Fibroblast of skin of left quadriceps (primary cell): ENCODE results near the gene TSPAN31.
A peak's percentile ranks its signal among the peaks of the same experiment; 100 is the strongest.

Experiments
- DNase-seq, 2 experiments: peaks; one replicate each; pipeline ENCODE4 v3.0.0-alpha.2; 2013; ENCODE audit warnings: low read depth in 2 of 2

Gene TSPAN31

DNA sequence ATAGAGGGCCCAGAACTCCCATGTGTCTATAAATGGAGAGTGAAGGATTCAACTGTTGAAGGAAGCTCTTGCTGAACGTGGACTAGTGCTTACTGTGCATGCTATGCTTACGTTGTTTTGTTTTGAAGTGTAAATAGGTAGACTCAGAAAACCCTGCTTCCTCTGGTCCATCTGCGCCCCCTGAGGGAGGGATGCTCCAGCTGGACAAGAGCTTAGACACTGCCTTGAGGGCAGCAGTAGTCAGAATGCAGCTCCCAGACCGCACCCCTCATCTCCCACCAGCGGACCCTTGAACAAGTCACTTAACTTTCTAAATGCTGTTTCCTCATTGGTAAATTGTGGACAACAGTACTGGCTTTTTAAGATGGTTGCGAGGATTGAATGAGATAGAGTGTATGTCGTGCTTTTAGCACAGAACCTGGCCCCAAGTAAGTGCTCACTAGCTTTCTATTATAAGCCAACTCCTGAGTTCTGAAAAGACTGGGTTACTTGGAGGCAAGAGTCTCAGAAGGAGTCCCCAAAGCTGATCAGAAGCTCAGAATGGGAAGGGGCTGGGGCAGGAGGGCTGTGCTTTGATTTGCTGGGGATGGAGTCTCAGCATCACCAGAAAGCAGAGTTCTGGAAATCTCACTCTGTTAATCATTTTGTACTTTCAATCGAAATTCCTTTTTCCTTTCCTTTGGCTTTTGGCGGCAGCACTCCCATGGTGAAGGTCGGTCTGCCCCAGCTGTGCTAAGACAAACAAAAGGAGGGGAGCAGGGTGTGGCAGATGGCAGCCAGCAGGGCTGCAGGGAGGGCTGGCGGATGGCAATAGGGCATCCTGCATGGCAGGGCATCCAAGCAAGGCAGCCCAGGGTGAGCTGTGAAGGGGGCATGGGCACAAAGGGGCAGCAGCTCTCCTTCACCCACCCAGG lies 21.9 kb upstream of the TSPAN31 start:
- DNase-seq = no peak

DNA sequence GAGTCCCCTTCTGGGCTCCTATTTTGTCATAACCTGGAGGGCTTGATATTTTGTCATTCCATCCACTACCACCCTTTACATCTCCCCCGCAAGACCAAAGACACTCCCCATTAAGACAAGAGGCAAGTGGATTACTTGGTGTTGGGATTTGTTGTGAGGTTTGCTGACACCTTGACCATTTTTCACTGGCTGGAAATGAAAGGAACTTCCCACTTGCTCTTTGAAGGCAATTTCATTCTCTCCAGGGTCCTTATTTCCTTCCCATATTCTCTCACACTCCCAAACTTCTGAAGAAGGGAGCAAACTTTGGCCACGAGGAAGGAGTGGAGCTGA lies 21.2 kb upstream of the TSPAN31 start:
- no peak for DNase-seq

DNA sequence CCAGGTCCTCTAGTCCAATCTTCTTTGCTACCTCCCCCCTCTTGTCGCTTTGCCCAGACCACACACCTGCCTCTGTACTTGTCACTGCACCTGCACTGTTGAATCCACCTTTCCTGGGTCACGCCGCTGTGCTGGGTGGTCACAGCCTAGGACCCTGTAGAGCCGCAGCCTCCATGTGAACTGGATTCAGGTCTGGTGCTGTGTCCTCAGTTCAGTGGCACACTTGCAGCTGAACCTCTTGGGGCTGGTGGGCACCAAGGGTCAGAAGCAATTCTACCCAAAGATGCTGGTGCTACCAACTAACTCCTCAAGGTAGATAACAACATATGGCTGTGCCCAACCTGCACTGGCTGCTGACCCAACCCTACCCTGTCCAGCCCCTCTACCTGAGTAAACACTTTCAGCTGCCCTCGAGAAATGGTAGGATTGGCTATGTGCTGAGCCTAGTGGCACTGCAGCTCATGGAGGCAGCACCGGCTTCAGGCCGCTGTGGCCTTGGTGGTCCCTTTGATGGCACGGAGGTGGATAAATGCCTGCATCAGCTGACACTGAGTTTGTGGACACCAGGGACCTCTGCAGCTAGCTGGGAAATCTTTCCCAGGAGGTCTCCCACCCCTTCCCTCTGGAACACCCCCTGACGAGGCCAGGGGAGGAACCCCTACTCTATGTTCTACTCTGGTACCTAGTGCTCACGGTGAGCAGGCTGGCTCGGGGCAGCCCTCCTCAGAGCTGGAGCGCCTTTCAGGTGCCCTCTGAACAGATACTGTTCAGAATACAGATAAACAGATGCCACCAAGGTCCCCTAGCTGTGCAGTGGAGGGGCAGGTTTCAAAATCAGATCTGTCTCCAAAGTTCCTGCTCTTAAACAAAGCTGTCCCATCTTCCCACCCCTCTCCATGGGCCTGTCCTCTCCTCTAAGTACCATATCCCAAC lies 20.6 kb upstream of the TSPAN31 start:
- no peak for DNase-seq

DNA sequence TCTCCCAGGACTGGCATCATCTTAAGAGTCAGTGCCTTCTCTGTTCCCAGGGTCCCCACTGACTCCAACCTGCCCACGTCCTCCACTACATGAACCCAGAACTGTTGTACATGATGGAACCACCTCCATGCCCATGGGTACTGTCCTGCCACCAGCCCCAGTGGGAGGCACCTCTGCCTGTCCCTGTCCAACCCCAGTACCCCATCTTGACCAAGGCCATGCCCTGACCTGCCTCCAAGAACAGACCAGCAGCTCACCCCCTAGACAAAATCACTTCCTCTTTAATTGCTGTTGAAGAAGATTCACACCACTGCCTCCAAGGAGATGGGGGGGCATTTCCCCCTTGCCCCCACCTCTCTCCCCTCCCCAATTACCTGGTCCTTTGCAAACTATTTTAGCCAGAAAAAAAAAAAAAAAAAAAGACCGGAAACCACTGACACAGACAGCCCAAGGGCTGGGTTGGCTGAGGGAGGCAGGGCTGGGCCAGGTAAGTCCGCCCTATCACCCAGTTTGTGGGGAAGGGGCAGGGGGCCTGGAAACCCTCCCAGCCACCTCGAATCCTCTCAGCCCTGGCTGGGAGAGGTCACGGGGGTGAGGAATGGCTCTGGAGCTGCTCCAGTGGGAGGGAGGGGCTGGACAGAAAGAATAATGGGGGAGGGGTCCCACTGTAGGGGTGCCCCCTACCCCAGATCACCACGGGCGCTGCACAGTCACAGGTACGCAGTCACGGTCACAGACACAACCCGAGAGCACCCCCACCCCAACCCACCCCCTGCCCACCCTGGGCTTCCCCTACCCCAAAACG lies 19.7 kb upstream of the TSPAN31 start:
- no peak for DNase-seq

DNA sequence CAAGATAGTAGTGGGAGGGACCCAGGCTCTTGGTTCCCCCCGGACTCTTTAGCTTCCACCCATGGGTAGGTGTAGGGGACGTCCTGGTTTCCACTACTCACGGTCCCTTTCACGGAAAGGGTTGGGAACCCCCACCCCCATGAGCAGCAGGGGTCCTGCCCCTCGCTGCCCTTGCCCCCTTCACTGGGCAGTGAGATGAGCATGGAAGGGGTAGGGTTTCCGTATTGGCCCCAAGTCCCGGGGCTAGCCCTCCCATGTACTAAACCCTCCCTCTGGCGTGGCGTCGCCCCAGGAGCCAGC lies 19.0 kb upstream of the TSPAN31 start:
- no peak for DNase-seq

DNA sequence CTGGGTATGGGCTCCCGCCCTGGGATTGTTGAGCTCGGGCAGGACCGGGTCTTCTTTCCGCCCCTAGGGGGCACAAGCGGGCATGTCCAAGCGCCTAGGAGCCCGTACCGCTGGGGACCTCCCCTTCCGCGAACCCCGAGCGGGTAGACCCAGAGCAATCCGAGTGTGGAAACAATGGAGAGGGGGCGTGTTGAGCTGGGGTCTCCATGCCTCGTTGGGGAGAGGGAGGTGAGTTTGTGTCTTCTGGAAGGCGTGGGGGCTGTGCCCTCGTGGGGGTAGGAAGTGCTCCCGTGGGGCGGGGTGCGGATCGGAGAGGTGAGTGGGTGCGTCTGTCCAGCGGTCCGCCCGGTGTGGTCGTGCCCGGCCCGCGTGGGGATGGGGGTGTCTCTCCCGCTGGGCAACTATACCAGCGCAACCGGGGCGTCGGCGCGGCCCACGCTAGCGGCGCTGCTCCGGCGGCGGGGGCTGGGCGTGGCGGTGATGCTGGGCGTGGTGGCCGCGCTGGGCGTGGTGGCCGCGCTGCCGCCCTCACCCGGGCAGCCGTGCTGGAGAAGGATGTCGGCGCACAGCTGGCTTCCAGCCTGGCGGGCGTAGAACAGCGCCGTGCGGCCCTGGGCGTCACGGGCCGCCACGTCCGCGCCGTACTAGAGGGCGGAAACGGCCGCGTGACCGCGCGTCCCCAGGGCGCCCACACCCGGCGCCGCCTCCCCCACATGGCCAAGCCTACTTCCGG lies 18.5 kb upstream of the TSPAN31 start:
- peak; percentile 67 to 70 for DNase-seq

DNA sequence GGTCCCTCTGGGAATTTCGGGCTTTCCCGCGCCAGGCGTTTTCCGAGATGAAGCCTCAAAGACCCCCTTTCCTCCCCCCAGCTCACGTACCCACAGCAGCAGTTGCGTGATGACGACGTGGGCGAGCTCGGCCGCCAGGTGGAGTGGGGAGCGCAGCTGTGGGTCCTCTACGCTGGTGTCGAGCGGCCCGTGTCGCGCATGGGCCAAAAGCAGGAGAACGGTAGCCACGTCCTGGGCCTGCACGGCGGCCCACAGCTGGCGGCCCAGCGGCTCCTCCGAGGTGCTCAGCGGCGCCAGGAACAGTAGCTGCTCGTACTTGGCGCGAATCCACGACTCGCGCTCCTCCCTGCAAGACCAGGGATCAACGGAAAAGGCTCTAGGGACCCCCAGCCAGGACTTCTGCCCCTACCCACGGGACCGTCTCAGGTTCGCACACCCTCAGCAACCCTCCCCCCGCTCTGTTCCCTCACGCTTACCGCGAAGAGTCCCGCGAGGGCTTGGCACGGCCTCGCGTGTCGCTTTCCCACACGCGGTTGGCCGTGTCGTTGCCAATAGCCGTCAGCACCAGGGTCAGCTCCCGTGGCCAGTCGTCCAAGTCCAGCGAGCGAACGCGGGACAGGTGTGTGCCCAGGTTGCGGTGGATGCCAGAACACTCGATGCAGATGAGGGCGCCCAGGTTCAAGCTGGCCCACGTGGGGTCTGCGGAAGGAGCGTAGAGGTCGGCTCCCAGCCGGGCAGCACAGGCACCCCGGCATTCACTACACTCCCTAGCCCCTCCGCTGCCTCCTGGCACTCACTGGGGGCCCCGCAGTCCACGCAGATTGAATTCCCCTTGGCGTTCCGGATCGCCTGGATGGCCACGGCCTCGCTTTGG lies 17.7 kb upstream of the TSPAN31 start:
- no peak for DNase-seq

DNA sequence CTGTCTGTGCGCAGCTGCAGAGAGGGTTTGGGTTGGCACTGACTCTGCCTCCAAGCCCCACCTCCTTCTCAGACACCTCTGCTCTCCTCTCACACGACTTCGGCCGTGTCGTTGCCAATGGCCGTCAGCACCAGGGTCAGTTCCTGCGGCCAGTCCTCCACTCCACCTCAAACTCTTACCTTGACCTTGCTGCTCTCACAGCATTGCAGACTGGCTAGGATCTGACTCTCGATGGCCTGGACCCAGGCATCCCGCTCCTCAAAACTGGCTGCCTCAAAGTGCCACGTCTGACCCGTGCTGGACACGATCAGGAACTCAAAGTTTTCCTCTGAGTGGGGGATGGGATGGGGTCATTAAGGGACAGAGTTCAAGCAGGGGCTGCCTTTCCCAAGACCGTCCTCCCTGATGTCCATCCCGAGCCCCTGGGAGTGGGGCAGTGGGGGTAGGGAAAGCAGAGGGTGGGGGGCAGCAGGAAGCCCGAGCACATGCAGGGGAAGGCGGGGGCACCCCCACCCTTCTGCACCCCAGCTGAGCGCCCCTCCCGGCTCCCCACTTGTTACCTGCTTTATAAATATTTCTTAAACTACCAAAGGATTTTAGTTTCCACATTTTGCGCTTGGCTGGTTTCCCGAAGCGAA lies 17.0 kb upstream of the TSPAN31 start:
- no peak for DNase-seq

DNA sequence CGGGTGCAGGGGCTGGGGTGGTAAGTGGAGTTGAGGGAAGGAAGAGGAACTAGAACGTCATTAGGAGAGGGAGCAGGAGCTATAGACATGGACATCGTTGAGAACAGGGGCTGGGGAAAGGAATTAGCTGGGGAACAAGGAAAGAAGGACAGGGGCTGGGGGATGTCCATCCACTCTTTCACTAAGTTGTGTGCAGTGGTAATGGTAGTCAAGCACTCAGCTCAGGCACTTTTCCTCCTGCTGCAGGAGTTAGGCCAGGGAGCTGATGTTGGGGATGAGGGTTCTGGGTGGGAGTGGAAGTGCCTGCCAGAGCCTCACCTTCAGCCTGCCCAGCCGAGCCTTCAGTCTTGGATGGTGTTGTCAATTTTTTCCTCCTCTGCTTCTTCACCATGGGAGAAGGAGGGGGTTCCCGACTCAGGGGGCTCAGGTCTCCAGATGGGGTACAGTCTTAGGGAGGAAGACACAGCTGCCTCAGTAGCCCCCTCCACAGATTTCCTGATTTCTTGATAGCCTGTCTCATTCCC lies 15.5 kb upstream of the TSPAN31 start:
- no peak for DNase-seq

DNA sequence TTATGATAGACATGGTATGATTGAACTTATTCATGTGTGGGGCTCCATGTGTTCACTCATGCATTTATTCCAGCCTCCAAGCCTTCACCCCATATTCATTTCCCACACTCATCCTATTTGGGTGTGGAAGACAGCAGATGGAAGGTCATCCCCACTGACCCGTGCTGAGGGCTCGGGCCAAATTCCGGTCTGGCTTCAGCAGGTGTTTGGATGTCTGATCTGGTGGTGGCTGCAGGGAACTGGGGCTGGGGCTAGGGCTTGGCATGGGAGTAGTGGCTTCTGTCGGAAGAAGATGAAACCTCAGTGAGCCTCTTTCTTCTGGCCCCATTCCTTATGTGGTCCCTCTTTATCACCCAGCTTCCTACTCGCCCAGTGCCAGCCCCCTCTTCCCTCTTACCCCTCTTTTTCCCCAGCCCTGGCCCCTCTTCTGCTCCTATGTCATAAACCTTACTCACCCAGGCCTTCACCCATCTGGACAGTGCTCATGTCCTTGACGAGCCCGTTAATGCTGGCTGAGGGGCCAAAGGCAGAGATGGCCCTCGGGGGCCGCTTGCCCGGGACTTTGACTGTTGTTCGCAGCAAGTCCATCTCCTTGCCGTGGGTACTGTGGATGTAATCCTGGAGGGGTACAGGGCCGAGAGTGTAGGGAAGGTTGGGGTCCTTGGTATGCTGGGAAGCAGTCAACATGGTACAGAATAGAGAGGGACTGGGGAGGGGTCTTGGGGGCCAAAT lies 14.3 kb upstream of the TSPAN31 start:
- no peak for DNase-seq

DNA sequence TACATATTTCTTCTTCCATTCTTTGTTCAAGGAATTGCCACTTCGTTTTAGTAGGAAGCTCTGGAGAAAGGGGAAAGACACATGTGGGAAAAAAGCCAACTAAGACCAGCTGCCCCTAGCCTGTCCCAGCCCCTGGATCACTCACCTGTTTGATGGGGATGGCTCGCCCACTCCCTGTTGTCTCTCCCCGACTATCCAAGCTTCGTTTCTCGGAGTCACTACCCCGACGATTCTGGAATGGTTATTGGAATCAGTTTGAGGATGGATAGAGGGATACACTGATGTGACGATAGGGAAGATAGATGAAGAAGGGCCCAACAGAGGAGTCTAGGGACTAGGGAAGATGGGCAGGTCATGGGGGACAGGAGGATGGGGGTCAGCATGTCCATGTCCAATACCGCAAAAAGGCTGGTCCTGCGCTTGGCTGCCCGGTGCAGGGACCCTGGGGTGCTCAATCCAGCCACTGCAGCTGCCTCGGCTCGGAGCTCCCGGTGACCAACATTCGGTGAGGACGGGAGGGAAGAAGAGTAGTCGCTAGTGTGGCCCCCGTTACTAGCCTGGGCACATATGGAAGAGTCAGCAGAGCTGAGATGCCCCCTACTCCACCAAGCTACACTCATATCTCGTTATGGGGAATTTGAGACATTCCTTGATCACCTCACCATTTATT lies 13.3 kb upstream of the TSPAN31 start:
- DNase-seq = no peak

DNA sequence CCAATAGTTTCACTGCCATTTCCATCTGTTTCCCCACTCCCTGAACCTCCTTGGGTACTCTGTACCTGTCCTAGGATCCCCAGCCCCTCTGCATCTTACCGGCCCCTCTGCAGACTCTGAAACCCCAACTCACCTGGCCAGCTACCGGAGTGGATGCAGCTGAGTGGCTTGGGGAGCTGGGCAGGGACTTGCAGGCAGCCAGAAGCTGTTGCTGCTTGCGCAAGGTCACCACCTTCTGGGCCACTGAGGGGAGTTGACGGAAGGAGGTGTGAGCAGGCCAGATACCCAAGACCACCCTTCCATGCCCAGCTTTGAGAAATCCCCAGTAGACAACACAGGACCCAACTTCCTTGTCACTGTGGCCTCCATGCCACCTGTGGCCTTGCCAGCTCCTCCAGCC lies 12.6 kb upstream of the TSPAN31 start:
- DNase-seq = no peak

DNA sequence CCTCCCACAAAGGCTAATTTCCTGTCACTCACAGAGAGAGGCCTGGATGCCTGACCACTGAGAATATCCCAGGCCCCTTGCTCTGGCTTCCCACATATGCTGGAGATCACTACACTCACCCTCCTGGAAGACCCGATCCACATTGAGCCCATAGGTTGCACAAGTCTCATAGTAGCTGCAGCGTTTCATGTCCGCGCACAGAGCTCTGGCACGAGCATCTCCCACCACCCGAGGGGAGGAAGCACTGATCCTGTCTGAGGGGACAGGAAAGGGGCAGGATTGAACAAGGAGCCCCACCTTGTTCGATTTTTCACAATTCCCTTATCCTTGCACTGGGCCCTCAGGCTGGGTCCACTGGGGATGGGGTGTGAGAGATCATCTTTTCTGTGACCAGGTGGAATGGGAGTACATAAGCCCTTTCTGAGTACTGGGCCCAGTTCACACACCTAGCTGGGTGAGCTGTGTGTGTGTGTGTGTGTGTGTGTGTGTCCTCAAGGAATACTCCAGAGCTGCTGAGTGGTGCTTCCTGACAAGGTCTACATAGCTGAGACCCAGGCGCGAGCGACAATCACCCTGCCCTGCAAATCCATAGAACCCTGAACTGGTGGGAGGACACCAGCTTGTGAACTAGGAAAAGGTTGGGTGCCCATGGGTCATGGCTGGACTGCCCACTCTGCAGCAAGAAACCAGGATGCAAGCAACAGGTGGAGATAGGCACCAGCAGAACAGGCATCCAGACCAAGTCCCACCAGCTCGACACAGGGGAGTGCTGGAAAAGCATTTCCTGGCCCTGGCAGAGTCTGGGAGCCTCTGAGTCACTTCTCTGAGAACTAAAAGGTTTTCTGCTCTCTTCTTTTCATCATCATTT lies 11.9 kb upstream of the TSPAN31 start:
- no peak for DNase-seq

DNA sequence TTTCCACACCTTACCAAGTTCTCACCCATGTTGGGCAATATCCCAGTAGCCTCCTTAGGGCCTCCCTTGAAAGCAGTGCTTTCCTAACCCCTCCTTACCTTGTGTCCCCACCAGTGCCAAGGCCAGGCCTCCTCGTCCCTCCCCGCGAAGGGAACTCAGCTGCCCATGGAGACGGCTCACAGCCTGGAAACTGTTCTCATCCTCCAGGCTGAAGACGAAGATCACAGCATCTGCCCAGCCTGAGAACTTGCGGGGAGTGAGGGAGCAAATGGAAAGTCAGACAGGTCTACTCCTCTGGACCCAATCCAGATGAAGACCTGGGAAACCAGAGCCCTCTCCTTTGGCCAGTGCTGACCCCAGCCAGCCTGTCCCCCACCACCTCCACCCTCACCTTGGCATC lies 10.9 kb upstream of the TSPAN31 start:
- DNase-seq = no peak

DNA sequence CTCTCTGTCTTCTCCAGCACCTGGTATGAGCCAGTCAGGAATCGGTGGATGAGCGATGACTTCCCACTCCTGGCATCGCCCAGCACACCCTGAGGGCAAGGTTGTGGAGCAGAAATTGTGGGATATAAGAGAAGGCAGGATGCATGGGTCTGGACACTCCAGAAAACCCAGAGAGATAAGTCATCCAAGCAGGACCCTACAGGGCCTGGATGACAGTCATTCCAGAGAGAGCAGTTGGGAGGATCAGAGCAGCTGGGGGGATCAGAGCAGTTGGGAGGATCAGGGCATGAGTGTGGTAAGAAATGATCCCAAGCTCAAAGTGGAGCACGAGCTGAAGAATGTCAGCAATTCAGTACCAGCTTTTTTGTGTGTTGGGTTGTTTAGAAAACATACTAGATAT lies 10.2 kb upstream of the TSPAN31 start:
- no peak for DNase-seq

DNA sequence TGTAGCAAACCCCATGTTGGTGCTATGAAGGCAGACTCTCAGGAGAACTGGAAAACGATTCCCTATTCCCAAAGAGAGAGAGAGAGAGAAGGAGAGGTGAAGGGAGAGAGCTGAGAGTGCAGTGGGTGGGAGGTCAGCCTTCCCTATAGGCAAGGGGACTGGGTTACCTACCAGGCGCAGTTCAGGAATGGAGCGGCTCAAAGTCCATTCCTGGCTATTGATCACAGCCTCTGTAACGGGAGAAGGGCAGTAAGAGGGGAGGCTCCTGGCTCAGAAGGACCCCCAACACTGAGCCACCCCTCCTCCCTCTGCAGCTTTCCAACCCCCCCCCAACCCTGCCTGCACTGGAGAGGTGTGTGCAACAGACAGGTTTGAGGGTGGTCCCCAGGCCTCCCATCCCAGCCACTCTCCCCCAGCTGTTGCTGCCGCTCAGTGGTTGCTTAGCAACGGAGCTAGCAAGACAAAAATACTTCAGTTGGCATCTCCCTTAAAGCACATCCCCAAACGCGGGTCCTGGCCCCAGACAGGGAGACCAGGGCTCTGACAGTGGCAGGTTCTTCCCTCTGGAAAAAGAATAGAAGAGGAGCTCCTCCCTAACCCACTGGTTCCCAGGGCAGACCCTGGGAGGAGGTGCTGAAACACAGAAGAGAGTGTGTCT lies 9.5 kb upstream of the TSPAN31 start:
- DNase-seq = no peak
